SK-N-MC (cell line): Measurements from ENCODE around the gene LAG3.

Experiments
- EZH2 ChIP-seq: fragments of 200-600 bp; sonication (generic); IDR thresholded peaks from one replicate; pipeline ENCODE4 v1.6.1; 2017; ENCODE audit warnings: antibody characterized with exemption
- FOXP2 ChIP-seq: optimal IDR thresholded peaks from 2 replicates; pipeline ENCODE3; 2011; ENCODE audit warnings: mild to moderate bottlenecking, moderate library complexity; ENCODE audit not compliant: insufficient read depth; ENCODE audit errors: extremely low read length, control extremely low read depth
- POLR2AphosphoS5 ChIP-seq: IDR thresholded peaks from 2 replicates; pipeline ENCODE4 v1.6.1; 2012; ENCODE audit warnings: mild to moderate bottlenecking, low read depth, low read length, borderline replicate concordance

- TF ChIP-seq EZH2, result no peak
- no peak for TF ChIP-seq POLR2AphosphoS5
- no peak for TF ChIP-seq FOXP2
These were observed 35.6 kb upstream of the LAG3 start for GRCh38 chr12:6736754-6737153.
